Parathyroid adenoma (tissue), 2 donors: ENCODE results near the gene FAM83B.
A peak's percentile ranks its signal among the peaks of the same experiment; 100 is the strongest.
"Not testable (repeated sequence)": the region's sequence is repeated elsewhere in the genome, so short reads cannot be mapped to it uniquely, and the experiment has no call there.

ENCODE experiments used
- H2AFZ ChIP-seq: fragments of 300-600 bp; sonication (generic); one replicate; pipeline ENCODE4 v1.7.0; 2017; ENCODE audit warnings: antibody characterized with exemption, mild to moderate bottlenecking
- H3K27ac ChIP-seq: fragments of 300-600 bp; sonication (generic); one replicate; pipeline ENCODE4 v1.7.0; 2017
- H3K27me3 ChIP-seq: fragments of 300-600 bp; sonication (generic); one replicate; pipeline ENCODE4 v1.7.0; 2017; ENCODE audit warnings: low read length; ENCODE audit not compliant: control insufficient read depth, insufficient read depth
- H3K36me3 ChIP-seq: fragments of 300-600 bp; sonication (generic); one replicate; pipeline ENCODE4 v1.7.0; 2017; ENCODE audit warnings: low read length; ENCODE audit not compliant: control insufficient read depth, insufficient read depth
- H3K4me1 ChIP-seq: fragments of 300-600 bp; sonication (generic); one replicate; pipeline ENCODE4 v1.7.0; 2017; ENCODE audit warnings: control low read depth
- H3K4me2 ChIP-seq: fragments of 300-600 bp; sonication (generic); one replicate; pipeline ENCODE4 v1.7.0; 2017; ENCODE audit warnings: low read length
- H3K4me3 ChIP-seq: fragments of 300-600 bp; sonication (generic); one replicate; pipeline ENCODE4 v1.7.0; 2017; ENCODE audit warnings: low read depth, low read length
- H3K79me2 ChIP-seq: fragments of 300-600 bp; sonication (generic); one replicate; pipeline ENCODE4 v1.7.0; 2017; ENCODE audit warnings: control low read depth
- H3K9ac ChIP-seq: fragments of 300-600 bp; sonication (generic); one replicate; pipeline ENCODE4 v1.7.0; 2017; ENCODE audit warnings: mild to moderate bottlenecking
- H3K9me3 ChIP-seq: fragments of 300-600 bp; sonication (generic); one replicate; pipeline ENCODE4 v1.7.0; 2017; ENCODE audit warnings: low read length; ENCODE audit not compliant: control insufficient read depth
- TF ChIP-seq, protein P1 (sequence below): fragments of 300-600 bp; sonication (generic); IDR thresholded peaks from one replicate; pipeline ENCODE4 v1.7.0; 2017; ENCODE audit warnings: antibody characterized with exemption, mild to moderate bottlenecking
- donor health status: primary hyperparathyroidism.

The FAM83B gene, protein sequence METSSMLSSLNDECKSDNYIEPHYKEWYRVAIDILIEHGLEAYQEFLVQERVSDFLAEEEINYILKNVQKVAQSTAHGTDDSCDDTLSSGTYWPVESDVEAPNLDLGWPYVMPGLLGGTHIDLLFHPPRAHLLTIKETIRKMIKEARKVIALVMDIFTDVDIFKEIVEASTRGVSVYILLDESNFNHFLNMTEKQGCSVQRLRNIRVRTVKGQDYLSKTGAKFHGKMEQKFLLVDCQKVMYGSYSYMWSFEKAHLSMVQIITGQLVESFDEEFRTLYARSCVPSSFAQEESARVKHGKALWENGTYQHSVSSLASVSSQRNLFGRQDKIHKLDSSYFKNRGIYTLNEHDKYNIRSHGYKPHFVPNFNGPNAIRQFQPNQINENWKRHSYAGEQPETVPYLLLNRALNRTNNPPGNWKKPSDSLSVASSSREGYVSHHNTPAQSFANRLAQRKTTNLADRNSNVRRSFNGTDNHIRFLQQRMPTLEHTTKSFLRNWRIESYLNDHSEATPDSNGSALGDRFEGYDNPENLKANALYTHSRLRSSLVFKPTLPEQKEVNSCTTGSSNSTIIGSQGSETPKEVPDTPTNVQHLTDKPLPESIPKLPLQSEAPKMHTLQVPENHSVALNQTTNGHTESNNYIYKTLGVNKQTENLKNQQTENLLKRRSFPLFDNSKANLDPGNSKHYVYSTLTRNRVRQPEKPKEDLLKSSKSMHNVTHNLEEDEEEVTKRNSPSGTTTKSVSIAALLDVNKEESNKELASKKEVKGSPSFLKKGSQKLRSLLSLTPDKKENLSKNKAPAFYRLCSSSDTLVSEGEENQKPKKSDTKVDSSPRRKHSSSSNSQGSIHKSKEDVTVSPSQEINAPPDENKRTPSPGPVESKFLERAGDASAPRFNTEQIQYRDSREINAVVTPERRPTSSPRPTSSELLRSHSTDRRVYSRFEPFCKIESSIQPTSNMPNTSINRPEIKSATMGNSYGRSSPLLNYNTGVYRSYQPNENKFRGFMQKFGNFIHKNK

DNA sequence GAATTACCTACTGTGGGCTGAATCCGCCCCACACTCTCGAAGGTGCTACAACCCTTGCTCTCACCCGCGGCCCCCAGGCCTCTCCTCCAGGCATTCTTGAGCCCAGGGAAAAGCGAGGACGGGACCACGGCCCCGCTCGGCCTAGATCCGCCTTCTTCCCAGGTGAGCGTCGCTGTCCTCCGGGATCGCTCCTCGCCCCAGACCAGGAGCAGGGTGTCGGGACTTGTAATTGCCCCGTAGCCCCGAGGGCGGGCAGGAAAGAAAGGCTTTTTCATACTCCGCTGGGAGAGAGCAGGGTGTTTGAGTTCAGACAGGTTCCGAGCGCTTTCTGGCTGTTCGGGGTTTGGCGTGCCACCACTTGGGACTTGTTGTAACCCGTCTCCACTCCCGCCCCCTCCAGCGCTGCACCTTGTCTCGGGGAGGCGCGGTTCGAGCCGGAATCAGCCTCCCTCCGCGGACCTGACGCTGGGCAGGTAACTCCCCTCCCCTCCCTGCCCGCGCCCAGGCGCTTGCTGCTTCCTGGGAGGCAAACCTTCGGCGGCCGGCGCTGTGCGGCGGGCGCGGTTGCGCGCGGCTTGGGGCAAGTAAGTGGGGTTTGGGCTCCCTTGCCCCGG is at the start of gene FAM83B:
FAM83B (plus strand) TSS at position 529 of the 614 bp plus-strand sequence. CDS start 23,476 bp downstream, outside the sequence.
- Histone ChIP-seq H3K4me1 (no peaks in the 10 kb centered on the region), H3K9me3 (no peaks in the 10 kb centered on the region), H2AFZ (peak within 1 kb of the TSS; percentile 20), H3K9ac (no peak within 1 kb of the TSS), H3K4me2 (peak within 1 kb of the TSS; percentile 75), H3K4me3 (peak within 1 kb of the TSS; percentile 49), H3K27ac (no peak within 1 kb of the TSS), H3K36me3 (no peaks in the 10 kb centered on the region), H3K79me2 (no peaks in the 10 kb centered on the region), H3K27me3 (no peaks in the 10 kb centered on the region)
- TF ChIP-seq, protein P1, sequence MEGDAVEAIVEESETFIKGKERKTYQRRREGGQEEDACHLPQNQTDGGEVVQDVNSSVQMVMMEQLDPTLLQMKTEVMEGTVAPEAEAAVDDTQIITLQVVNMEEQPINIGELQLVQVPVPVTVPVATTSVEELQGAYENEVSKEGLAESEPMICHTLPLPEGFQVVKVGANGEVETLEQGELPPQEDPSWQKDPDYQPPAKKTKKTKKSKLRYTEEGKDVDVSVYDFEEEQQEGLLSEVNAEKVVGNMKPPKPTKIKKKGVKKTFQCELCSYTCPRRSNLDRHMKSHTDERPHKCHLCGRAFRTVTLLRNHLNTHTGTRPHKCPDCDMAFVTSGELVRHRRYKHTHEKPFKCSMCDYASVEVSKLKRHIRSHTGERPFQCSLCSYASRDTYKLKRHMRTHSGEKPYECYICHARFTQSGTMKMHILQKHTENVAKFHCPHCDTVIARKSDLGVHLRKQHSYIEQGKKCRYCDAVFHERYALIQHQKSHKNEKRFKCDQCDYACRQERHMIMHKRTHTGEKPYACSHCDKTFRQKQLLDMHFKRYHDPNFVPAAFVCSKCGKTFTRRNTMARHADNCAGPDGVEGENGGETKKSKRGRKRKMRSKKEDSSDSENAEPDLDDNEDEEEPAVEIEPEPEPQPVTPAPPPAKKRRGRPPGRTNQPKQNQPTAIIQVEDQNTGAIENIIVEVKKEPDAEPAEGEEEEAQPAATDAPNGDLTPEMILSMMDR: no peak

DNA sequence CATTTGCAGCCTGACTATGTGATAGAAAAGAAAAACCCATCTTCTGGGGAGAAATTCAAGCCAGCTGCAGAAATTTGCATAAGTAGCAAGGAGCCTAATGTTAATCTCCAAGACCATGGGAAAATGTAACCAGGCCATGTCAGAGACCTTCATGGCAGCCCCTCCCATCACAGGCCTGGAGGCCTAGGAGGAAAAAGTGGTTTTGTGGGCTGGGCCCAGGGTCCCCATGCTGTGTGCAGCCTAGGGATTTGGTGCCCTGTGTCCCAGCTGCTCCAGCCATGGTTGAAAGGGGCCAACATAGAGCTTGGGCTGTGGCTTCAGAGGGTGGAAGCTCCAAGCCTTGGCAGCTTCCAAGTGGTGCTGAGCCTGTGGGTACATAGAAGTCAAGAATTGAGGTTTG is 49.7 kb upstream of the FAM83B start:
- H3K27me3 ChIP-seq, H3K9ac ChIP-seq, H3K4me3 ChIP-seq, H3K27ac ChIP-seq, H2AFZ ChIP-seq, H3K79me2 ChIP-seq, H3K4me2 ChIP-seq, H3K36me3 ChIP-seq, H3K4me1 ChIP-seq, H3K9me3 ChIP-seq: not testable (repeated sequence)

- Histone ChIP-seq H3K4me3 (no peak overlapping the region), H3K27ac (no peak overlapping the region), H3K9me3 (no peaks in the 10 kb centered on the region), H3K79me2 (no peaks in the 10 kb centered on the region), H3K4me2 (no peak overlapping the region), H2AFZ (no peak overlapping the region), H3K4me1 (no peaks in the 10 kb centered on the region), H3K9ac (no peak overlapping the region), H3K27me3 (no peaks in the 10 kb centered on the region), H3K36me3 (no peaks in the 10 kb centered on the region)
- TF ChIP-seq, protein P1: no peak
Observed at GRCh38 chr6:54800050-54800600, 46.4 kb upstream of the FAM83B start.

- H2AFZ ChIP-seq: no peak overlapping the region
- TF ChIP-seq, protein P1: no peak
- H3K4me3 ChIP-seq: no peak overlapping the region
- H3K9ac ChIP-seq: no peak overlapping the region
- H3K36me3 ChIP-seq: no peaks in the 10 kb centered on the region
- H3K4me1 ChIP-seq: no peaks in the 10 kb centered on the region
- H3K9me3 ChIP-seq: no peaks in the 10 kb centered on the region
- H3K27me3 ChIP-seq: no peaks in the 10 kb centered on the region
- H3K4me2 ChIP-seq: no peak overlapping the region
- H3K27ac ChIP-seq: no peak overlapping the region
- no peaks in the 10 kb centered on the region for H3K79me2 ChIP-seq
Observed at GRCh38 chr6:54801244-54801643, 45.3 kb upstream of the FAM83B start.
